Pons (tissue), 1 donor: ENCODE measurements around the gene FRMD1.
A peak's percentile ranks its signal among the peaks of the same experiment; 100 is the strongest.

ENCODE experiments used
- DNase-seq: peaks from one replicate; pipeline ENCODE4 v3.0.0-alpha.2; 2016; ENCODE audit warnings: low spot score

FRMD1 gene

DNA sequence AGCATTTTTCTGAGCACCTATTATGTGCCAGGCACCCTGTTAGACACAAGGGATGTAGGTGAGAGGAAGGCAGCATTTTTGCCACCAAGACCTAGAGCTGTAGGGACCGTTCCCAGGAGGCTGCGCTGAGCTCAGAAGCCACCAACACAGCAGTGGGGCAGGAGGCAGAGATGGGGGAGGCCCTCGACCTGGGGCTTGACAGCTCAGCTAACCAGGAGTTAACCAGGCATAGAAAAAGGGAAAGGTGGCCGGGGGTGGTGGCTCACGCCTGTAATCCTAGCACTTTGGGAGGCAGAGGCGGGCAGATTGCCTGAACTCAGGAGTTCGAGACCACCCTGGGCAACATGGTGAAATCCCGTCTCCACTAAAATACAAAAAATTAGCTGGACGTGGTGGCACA lies 52.1 kb downstream of the FRMD1 start:
- DNase-seq = no peak

DNA sequence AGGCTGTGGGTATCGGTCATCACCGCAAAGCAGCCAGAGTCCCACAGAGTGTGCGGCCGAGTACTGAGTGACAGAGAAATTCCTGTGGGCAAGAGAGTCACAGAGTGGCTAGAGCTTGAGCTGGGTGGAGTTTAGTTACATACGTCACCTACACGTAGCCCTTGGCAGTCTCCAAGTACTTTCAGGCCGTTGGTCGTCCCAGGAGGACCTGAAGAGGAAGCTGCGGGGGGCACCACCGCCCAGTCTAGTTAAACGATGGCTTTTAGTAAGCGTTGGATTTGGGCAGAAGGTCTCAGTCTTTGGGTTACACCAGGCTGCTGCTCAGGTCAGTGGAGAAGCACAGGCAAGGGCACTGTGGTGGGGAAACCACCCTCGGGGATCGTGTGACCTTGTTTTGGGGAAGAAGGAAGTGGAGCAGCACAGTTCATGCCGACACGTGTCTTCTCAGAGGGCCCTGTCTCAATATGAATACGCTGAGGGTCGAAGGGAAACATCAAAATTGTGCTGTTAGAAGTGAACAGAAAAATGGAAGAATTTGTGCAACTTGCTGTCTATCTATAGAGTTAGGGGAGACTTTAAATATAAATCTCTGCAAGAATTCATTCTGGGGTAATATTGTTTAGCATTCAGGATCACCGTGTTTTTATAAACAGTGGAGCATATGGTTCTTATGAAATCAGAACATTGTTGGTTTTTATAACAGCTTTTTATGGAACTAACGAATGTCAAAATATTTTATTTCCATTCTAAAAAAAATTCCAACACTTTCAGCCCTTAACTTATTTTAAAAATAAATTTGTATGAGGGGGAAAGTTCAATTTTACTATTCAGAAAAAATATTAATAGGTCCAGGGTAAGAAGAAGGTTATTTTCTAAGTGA lies 52.9 kb downstream of the FRMD1 start:
- no peak for DNase-seq

DNA sequence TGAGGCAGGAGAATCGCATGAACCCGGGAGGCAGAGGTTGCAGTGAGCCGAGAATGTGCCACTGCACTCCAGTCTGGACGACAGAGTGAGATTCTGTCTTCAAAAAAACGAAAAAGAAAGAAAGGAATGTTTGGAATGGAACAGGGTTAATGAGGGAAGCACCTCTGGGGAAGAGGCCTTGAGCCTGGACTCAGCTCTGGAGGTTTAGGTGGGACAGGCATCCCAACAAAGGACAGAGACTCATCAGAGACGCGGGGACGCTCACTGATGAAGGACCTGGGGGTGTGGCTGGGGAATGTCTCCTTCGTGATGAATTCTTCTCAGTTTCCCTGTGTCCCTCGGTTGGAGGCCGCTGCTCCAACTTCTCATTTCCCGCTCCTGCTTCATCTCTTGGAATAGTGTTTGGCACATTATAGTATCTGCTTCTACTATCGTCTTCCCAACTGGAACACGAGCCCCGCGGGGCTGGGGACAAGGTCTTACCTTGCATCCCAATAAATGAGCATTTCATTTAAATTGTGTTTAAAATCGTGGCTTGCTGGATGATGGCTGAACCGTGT lies 54.0 kb downstream of the FRMD1 start:
- no peak for DNase-seq

DNA sequence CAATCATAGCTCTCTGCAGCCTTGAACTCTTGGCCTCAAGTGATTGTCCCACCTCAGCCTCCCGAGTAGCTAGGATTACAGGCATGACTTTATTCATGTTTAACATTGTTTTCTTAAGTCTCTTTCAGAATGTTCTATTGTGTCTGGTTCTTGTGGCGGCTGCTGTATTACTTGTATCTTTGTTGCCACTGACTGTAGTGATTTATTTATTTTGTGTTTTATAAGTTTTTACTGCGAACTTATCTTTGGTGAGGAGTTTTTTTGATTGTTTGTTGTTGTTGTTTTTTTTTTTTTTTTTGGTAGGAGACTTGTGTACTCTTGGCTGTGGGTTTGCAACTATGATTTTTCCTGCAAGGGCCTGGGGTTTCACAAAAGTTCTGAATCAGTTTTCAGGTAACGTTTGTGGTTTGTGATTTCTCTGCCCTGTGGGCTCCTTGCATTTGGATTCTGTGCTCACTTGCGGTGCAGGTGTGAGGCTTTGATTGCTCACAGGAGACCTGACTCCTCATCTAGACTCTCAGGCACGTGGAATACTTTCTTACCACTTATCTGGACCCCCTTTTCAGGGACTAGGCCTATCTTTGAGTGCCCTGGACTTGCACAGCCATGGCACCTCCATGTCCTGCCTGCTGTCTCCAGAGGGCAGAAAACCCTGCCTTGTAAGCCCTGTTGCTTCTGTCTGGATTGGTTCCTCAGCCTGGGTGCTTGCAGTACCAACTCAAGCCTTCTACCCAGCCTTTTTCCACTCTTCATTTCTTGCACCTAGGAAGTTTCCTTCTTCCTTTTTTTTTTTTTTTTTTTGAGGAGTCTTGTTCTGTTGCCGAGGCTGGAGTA lies 56.3 kb downstream of the FRMD1 start:
- DNase-seq = no peak

DNA sequence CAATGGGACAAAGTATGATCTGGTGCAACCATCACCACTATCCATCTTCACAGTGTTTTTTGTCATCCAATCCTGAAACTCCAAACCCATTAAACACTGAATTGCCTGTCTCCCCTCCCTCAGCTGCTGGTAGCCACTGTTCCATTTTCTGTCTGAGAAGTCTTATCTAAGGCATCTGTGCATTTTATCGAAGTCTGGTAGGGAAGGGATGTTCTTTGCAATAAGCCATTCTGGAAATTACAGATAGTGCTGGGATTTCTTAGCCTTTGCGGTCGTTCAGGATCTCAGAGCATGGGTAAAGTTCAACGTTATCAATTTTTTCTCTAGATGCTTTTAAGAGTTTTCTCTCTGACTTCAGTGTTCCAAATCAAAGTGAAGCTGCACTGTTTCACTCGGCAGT lies 57.4 kb downstream of the FRMD1 start:
- no peak for DNase-seq

DNA sequence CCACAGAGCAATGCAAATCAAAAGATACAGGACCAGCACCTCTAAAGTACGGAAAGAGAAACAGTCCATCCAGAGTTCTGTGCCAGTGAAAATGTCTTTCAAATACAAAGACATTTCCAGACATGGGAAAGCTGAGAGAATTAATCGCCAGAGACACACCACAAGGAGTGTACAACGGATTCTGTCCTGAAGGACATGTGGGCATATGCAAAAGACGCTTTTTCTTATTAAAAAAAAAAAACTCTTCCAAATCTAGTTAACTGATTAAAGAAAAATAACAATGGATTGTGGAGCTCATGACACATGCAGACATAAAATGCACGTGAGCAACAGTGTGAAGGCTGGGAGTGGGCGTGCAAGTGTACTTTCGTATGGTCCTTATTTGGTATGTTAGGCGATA lies 58.8 kb downstream of the FRMD1 start:
- DNase-seq = no peak

DNA sequence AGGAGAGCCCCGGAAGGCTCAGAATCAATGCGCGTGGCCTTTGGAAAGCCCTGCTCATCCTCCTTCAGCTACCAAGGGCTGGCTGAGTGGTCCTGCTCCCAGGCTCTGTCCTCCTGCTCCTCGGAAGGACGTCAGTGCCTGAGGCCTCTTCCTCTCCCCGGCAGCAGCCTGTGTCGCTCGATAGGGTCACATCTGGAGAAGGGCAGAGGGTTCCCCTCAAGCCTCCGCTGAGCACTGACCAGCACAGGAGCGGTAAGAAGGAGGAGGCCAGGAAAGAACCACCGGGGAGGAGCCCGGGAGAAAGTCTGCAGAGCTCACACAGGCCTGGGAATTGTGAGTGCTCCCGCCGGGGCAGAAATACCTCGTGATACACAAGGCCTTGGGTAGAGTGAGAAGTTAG lies 60.3 kb downstream of the FRMD1 start:
- DNase-seq = no peak

DNA sequence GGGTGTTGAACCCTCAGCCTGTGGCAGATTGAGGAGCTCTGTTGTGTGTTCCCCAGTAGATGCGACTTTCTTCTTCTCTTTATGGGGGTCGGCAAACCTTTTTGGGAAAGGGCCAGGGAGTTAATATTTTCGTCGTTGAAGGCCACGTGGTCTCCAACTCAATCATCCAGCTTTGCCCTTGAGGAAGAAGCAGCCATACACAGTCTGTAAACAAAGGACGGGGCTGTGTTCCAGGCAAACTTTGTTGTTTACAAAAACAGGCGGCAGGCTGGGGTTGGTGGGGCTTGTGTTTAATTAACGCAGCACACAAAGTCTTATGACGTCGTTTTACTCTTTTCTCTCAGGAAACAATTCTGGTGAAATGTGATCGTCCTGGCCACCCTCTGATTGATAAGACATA lies 61.4 kb downstream of the FRMD1 start:
- peak; percentile 35 for DNase-seq

DNA sequence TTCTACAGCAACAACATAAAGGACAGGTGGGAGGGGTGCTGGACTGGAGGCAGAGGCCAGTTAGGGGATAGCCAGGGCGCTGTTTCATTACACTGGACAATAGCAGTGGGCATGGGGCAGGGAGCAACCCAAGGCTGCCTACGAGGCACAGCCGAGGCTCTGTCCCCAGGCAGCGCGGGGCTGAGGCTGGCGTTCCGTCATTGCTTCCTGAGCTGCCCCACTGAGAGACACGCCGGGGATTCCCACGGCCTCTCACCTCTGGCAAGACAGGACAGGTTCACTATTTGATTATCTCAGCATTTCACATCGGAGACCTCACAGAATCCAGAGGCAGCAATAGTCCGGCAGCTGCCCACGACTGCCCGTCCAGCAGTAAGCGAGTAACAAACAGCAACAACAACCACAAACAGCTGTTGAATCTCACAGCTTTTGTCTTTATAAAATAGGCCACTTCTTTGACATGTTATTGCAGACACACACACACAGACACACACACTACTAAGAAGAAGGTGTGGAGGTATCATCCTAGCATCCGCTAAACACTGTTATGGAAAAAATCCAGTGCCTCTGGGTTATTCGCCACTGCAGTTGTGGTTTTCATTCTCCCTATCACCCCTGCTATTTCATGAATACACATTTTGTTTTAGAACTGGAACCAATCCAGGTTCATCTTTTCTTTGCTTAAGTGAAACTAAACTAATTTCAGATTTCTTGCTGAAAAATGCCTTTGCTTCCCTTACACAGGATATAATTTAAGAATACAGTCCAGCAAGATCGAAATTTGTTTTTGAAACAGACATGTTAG lies 62.1 kb downstream of the FRMD1 start:
- peak; percentile 20 for DNase-seq

DNA sequence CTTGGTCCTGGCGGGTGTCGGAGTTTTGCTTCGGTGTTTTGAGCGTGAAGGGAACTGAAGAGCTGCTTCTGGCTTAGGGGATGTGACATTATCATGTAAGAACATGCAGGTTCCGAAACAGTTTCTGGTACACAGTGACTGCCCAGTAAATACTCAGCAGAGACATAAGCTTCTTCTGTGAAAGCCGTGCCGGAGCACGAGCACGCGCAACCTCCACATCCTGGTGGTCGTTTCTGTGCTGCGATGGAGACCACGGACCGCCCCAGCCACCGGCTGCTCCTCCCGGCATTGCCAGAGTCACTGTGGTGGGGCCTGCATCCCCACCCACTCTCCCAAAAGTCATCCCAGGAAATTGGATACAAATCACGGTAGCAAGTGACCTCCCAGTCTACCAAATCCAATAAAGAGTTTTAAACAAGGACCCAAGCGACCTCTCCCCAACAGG lies 62.8 kb downstream of the FRMD1 start:
- no peak for DNase-seq

DNA sequence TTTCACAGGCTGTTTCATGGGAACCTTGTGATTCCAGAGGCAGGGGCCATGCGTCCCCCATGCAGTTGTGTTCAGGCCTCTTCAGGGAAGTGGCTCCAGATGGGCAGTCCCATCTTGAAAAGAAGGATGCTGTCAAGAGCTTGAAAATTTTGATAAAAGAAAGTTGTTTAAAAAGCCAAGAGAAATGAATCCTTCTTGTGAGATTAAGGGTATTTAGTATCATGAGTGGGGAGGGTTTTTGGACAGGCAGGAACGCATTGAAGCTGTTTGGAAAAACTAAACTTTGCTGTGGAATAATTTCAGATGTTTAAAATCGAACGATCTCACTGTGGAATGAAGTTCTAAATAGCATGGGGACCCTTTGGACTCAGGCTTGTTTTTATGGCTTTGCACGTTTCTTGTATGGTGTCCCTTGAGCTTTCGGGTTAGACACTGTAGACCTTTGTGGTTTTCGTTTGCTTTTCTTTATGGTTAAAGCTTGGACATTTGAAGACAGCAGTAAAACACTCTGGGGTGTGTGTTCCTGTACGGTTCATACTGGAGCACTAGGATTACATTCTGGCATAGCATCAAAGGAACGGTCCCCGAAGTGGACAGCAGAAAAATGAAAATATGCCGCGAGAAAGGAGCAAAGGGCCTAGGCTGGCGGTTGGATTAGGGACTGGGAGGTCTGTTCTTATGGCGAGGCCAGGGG lies 63.4 kb downstream of the FRMD1 start:
- no peak for DNase-seq

DNA sequence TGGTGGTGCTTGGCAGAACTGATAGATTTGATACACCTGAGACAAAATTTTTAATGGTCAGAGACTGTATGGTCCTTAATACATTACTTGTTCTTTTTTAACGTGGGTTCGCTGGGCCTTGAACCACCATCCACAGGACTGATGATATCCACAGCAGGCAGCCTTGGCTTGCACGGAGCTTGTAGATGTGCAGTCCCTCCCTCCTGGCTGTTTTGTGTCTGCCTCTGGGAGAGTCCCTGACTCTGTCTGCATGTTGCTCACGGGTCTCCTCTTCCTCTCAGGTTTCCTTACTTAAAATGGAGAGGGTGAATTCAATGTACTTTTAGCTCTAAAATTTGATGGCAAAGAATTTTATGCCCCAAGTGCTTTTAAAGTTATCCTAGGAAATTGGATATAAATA lies 64.0 kb downstream of the FRMD1 start:
- DNase-seq = no peak

DNA sequence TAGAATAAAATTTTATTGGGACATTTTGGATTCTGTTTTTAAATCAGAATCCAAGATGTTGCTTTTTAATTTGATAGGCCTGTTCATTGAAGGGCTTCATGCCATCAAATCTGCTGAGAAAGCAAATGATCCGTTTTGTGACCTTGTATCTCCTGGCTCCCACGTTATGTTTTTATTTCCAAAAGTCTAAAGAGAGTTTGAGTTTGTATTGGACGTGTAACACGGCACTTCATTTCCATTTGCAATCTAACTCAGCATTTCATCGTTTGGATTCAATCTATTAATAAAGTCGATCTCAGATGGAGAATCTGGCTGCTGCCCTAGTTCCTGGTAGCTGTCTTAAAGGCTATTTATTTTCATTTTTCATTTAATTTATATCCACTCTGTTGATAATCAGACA lies 64.6 kb downstream of the FRMD1 start:
- DNase-seq = no peak

DNA sequence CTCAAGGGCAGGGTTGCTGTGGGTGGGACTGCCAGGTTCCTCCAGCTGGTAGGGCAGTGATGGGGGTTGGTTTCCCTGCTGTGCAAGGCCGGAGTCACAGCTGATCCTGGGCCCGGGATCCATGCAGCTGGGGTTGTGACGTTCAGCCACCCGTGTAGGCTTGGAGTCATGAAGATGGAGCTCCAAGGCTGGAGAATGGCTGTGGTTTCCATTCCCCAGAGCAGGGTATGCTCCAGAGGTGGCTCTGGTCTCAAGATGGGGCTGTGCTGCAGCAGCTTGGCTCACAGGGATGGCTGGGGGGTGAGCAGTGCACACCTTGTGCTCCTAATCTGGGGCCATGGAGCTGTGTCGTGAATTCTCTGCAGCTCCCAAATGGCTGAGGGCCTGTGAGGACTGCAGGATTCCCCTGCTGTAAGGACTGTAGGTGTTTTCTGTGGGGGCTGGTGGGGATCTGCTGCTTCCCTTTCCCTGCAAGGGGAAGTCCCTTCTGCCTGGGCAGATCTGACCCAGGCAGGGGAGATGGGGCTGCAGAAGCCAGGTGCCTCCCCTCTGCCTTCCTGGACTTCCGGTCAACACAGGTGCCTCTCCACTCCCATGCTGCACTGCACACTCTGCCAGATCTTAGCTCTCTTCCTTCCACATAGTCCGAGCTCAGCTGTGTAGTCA lies 65.6 kb downstream of the FRMD1 start:
- no peak for DNase-seq

DNA sequence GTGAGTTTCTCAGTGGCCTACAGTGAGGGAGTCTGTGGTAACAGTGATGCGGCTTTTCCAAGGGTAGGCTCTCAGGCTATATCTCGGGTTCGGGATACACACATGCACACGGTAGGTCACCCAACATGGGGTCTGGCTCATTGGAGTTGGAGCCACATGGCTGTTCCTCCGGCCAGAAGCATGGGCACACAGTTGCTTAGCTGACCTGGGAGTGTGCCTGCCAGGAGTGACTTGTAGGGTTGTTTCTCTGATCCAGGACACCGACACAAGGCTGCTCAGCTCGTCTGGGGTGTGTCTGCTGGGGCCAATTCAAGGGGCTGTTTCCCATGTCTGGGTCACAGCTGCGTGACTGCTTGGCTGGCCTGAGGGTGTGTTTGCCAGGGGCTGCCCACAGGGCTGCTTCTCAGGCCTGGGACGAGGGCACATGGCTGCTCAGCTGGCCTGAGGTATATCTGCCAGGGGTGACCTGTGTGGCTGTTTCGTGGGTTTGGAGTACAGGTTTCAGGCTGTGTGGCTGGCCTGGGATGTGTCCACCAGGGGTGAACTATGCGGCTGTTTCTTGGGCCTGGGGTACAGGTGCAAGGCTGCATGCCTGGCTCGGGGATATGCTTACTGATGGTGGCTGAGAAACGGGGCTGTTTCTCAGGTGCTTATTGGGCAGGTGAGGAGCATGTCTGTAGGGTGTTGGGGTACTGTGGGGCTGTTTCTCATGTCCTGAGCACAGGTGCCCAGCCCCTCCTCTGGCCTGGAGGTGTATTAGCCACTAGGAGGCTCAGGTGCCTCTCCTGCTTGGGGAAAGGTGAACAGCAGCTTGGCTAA lies 66.4 kb downstream of the FRMD1 start:
- no peak for DNase-seq

DNA sequence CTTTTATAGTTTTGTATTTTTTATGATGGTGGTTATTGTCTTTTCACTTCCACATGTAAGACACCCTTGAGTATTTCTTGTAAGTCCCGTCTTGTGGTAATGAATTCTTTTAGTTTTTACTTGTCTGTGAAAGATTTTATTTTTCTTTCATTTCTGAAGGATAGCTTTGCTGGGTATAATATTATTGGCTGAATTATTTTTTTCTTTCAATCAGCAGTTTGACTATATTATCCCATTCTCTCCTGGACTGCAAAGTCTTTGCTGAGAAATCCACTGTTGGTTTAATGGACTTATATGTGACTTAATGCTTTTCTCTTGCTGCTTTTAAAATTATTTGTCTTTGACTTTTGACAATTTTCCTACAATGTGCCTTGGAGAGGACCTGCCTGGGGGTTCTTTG lies 67.7 kb downstream of the FRMD1 start:
- no peak for DNase-seq

DNA sequence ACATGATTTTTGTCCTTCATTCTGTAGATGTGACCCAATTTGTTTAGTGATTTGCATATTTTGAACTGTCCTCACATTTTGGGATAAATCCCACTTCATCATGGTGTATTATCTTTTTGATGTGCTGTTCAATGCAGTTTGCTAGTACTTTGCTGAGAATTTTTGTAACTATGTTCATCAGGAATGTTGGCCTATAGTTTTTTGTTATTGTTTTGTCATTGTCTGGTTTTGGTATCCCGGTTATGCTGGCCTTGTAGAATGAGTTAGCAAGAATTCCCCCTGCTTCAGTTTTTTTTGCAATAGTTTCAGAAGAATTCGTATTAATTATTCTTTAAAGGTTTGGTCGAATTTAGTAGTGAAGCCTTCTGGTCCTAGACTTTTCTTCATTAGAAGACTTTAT lies 69.7 kb downstream of the FRMD1 start:
- DNase-seq = no peak

DNA sequence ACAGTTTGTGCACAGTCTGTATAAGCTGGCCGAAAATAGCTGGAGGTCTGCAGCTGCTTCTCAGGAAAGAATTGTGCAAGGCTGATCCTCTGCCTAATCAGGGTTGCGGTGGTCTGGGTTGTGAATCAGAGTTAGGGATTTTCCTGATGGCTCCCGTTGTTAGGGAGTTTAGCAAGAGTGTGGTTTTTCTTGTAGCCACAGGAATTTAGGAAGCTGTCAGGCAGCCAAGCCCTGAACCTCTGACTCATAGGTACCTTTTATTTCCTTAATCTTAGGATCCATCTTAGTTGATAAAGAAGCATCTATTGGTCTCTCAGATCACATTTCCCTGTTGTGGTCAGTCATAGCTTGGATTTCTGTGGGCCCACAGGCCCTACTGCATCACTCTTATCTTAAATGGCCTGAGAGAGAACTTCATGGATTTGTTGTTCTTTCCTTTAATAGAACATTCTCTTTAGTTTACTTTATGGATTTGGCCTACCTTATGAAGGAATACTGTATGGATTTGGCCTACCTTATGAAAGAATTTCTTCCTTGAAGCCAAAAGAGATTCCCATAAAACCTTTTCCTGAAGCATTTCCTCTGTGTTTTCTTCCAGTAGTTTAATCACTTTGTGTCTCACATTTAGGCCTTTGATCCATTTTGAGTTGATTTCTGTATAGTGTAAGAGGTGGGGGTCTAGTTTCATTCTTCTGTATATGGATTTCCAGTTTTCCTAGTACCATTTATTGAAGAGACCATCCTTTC lies 71.2 kb downstream of the FRMD1 start:
- DNase-seq = no peak

DNA sequence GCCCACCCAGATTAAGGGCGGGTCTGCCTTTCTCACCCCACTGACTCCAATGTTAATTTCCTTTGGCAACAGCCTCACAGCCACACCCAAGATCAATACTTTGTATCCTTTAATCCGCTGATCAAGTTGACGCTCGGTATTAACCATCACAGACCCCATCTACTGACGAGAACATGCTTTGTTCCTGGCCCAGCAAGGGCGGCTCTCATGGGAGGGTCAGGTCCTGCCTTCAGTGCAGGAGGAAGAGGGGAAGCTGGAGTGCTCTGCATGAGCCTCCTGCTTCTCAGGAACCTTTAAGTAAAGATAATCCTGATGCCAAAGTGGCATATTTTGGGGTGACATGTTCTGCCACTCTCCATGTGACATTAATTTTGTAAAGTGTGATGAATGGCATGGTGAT lies 73.2 kb downstream of the FRMD1 start:
- DNase-seq = no peak
